ENCODE measurements around the gene KCNQ1.

DNA sequence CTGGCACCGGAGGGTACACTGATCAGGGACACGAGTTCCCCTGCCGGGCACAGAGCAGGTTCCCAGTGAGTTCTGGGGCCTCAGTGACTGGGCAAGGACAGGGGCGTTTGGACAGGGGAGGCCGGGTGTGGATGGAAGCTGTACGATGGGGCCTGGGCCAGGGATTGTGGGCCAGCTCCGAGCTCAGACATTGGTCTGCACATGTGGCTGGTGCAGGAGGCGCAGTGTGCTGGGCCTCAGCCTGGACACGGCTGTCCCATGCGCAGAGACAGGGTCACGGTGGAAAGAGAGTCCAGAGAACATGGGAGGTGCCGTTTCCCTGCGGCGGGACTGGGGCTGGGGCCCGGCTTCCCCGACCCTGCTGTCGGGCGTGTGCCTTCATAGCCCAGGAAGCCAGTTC, 380.0 kb downstream of the KCNQ1 start:
- TF ChIP-seq, protein P1, sequence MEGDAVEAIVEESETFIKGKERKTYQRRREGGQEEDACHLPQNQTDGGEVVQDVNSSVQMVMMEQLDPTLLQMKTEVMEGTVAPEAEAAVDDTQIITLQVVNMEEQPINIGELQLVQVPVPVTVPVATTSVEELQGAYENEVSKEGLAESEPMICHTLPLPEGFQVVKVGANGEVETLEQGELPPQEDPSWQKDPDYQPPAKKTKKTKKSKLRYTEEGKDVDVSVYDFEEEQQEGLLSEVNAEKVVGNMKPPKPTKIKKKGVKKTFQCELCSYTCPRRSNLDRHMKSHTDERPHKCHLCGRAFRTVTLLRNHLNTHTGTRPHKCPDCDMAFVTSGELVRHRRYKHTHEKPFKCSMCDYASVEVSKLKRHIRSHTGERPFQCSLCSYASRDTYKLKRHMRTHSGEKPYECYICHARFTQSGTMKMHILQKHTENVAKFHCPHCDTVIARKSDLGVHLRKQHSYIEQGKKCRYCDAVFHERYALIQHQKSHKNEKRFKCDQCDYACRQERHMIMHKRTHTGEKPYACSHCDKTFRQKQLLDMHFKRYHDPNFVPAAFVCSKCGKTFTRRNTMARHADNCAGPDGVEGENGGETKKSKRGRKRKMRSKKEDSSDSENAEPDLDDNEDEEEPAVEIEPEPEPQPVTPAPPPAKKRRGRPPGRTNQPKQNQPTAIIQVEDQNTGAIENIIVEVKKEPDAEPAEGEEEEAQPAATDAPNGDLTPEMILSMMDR (conservative IDR thresholded peaks at IDR 0.05; ENCODE audit: low read length), result no peak
- TF ChIP-seq EZH2phosphoT487 (IDR thresholded peaks at IDR 0.05; ENCODE audit: borderline replicate concordance), result no peak

Data from Loucy (cell line).